Activated CD4-positive, alpha-beta memory T cell treated with anti-CD3 and anti-CD28 coated beads for 36 hours (primary cell): Measurements from ENCODE around the gene CDKAL1. TPM values are rescaled to one million over a fixed set of nuclear protein-coding genes. Genes with fewer than 3 reads are reported as not detected.

Experiments
- CTCF ChIA-PET: fragments of 350-600 bp; sonication (Branson Sonifier 250); formaldehyde crosslinking; loops from one replicate; lab custom pipeline; 2021; ENCODE audit warnings: antibody characterized with exemption, inconsistent platforms; lab: Charles Lee
- POLR2A ChIA-PET: fragments of 350-600 bp; sonication (Branson Sonifier 250); formaldehyde crosslinking; loops from one replicate; lab custom pipeline; 2021; ENCODE audit warnings: antibody characterized with exemption; lab: Charles Lee
- DNase-seq: peaks from one replicate; pipeline ENCODE4 v3.0.0-alpha.2; 2020
- H3K27ac Mint-ChIP-seq: one replicate; pipeline ENCODE4 v1.8.0; 2021; ENCODE audit warnings: mixed read lengths
- H3K27me3 Mint-ChIP-seq: one replicate; pipeline ENCODE4 v1.8.0; 2021; ENCODE audit warnings: mixed read lengths
- H3K36me3 Mint-ChIP-seq: one replicate; pipeline ENCODE4 v1.8.0; 2021; ENCODE audit warnings: mixed read lengths
- H3K4me1 Mint-ChIP-seq: one replicate; pipeline ENCODE4 v1.8.0; 2021; ENCODE audit warnings: low read depth, mixed read lengths
- H3K4me3 Mint-ChIP-seq: one replicate; pipeline ENCODE4 v1.8.0; 2021; ENCODE audit warnings: mild to moderate bottlenecking, mixed read lengths
- H3K9me3 Mint-ChIP-seq: one replicate; pipeline ENCODE4 v1.8.0; 2021; ENCODE audit warnings: mixed read lengths
- intact Hi-C: fragments of 100-400 bp; cut with micrococcal nuclease; formaldehyde crosslinking; loops from one replicate; pipeline ENCODE4 v1.15.1; 2023
- total RNA-seq, 2 experiments: library from RNA; stranded (reverse); gene quantifications; one replicate each; pipeline ENCODE4 v1.2.3, GENCODE V29; 2021

CDKAL1 gene
- total RNA-seq, 2 experiments from 2014 or later: 23.1 to 23.2 TPM

- no peak for DNase-seq
- H3K9me3 Mint-ChIP-seq: peaks cover 24% of the 10 kb centered on the region
- H3K36me3 Mint-ChIP-seq: peaks cover 47% of the 10 kb centered on the region
- no peak overlapping the region for H3K27ac Mint-ChIP-seq
- no peak overlapping the region for H3K4me3 Mint-ChIP-seq
- CTCF ChIA-PET: no interaction called here
- H3K4me1 Mint-ChIP-seq: no peaks in the 10 kb centered on the region
- H3K27me3 Mint-ChIP-seq: no peaks in the 10 kb centered on the region
- POLR2A ChIA-PET: no interaction called here
- intact Hi-C loops: no loop called here
Measured at GRCh38 chr6:20801595-20801994, 267.3 kb downstream of the CDKAL1 start.

DNA sequence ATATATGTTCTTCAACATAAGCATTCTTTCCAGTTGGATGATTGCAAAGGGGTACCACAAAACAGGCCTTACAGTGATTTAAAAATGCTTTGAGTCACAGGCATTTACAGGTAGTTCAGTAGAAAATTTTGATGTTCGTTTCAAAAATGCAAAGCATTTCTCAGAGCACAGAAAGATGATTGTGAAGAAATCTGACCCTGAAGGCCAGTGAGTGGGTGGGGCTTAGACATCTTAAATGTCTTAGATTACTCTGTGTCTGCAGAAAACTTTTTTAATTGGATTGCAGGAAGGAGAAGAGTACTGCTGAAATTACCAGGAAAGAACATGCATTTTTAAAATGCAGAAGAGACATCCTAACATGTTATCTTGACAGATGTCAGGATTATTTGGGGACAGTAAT is 268.3 kb downstream of the CDKAL1 start:
- Mint-ChIP-seq H3K36me3 (peaks cover 41% of the 10 kb centered on the region), H3K27ac (no peak overlapping the region), H3K9me3 (peaks cover 25% of the 10 kb centered on the region), H3K4me3 (no peak overlapping the region), H3K4me1 (no peaks in the 10 kb centered on the region), H3K27me3 (no peaks in the 10 kb centered on the region)
- intact Hi-C loops: no loop called here
- POLR2A ChIA-PET: no interaction called here
- no peak for DNase-seq
- CTCF ChIA-PET: no interaction called here

GRCh38 chr6:20805021-20805420 is 270.8 kb downstream of the CDKAL1 start:
- Mint-ChIP-seq H3K4me3 (no peak overlapping the region), H3K36me3 (peaks cover 38% of the 10 kb centered on the region), H3K4me1 (no peaks in the 10 kb centered on the region), H3K27ac (no peak overlapping the region), H3K9me3 (peaks cover 25% of the 10 kb centered on the region), H3K27me3 (no peaks in the 10 kb centered on the region)
- intact Hi-C loops: no loop called here
- CTCF ChIA-PET: no interaction called here
- DNase-seq: no peak
- POLR2A ChIA-PET: no interaction called here

- peaks cover 25% of the 10 kb centered on the region for H3K9me3 Mint-ChIP-seq
- intact Hi-C loops: no loop called here
Measured at GRCh38 chr6:20806669-20807068, 272.4 kb downstream of the CDKAL1 start.

DNA sequence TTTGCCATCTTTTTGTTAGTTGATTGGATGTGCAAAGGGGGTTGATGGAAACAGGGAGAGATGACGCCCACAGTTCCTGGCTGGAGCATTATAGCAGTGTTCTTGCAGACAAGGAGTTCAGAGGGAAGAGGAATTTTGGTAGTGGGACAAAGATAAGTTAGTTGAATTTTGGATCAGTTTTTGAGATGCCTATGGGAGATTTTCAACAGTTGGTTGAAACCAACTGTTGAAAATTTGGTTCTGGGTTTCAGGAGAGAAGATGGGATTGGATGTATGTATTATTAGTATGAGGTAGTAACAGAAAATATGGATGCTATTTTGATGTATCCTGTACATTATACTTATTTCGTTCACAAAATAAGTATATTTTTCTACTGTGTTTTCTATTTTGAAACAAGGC is 274.2 kb downstream of the CDKAL1 start:
- peaks cover 25% of the 10 kb centered on the region for H3K9me3 Mint-ChIP-seq
- no peak overlapping the region for H3K4me3 Mint-ChIP-seq
- no peaks in the 10 kb centered on the region for H3K4me1 Mint-ChIP-seq
- CTCF ChIA-PET: no interaction called here
- POLR2A ChIA-PET: no interaction called here
- no peaks in the 10 kb centered on the region for H3K27me3 Mint-ChIP-seq
- intact Hi-C loops: no loop called here
- H3K27ac Mint-ChIP-seq: no peak overlapping the region
- H3K36me3 Mint-ChIP-seq: peaks cover 41% of the 10 kb centered on the region
- no peak for DNase-seq

More at GRCh38 chr6:20806669-20807068, 272.4 kb downstream of the CDKAL1 start:
- no peak for DNase-seq
- Mint-ChIP-seq H3K4me1 (no peaks in the 10 kb centered on the region), H3K36me3 (peaks cover 37% of the 10 kb centered on the region), H3K27me3 (no peaks in the 10 kb centered on the region), H3K4me3 (no peak overlapping the region), H3K27ac (no peak overlapping the region)
- CTCF ChIA-PET: no interaction called here
- POLR2A ChIA-PET: no interaction called here

- Mint-ChIP-seq H3K9me3 (peaks cover 25% of the 10 kb centered on the region), H3K36me3 (peaks cover 43% of the 10 kb centered on the region), H3K27me3 (no peaks in the 10 kb centered on the region), H3K4me3 (no peak overlapping the region), H3K27ac (no peak overlapping the region), H3K4me1 (no peaks in the 10 kb centered on the region)
- ChIA-PET POLR2A (no interaction called here), CTCF (no interaction called here)
- intact Hi-C loops: no loop called here
- no peak for DNase-seq
Measured at GRCh38 chr6:20808924-20809323, 274.7 kb downstream of the CDKAL1 start.

DNA sequence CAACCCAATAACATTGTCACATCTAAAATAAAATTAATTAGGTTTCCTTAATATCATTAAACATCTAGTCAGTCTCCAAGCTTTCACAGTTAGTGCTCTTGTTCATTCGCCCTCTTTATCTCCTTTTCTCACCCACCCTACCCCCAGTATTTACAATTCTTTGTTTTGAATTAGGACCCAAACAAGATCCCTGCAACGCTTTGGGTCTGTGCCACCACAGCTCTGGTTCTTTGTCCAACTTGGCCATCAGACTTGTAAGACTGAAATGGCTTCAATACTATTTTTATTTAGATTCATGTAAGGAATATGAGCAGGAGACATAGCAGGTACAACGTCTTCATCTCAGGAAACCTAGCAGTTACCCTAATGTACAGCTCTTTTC is 276.5 kb downstream of the CDKAL1 start:
- no peak overlapping the region for H3K27ac Mint-ChIP-seq
- intact Hi-C loops: no loop called here
- POLR2A ChIA-PET: interaction anchor here (0.7 kb wide), 1 partner anchor 562 kb away, joined by 3 read pairs; no protein-coding TSS in a partner anchor
- H3K4me3 Mint-ChIP-seq: no peak overlapping the region
- H3K9me3 Mint-ChIP-seq: peaks cover 10% of the 10 kb centered on the region
- peaks cover 26% of the 10 kb centered on the region for H3K36me3 Mint-ChIP-seq
- H3K27me3 Mint-ChIP-seq: no peaks in the 10 kb centered on the region
- H3K4me1 Mint-ChIP-seq: no peaks in the 10 kb centered on the region
- no peak for DNase-seq
- CTCF ChIA-PET: no interaction called here

DNA sequence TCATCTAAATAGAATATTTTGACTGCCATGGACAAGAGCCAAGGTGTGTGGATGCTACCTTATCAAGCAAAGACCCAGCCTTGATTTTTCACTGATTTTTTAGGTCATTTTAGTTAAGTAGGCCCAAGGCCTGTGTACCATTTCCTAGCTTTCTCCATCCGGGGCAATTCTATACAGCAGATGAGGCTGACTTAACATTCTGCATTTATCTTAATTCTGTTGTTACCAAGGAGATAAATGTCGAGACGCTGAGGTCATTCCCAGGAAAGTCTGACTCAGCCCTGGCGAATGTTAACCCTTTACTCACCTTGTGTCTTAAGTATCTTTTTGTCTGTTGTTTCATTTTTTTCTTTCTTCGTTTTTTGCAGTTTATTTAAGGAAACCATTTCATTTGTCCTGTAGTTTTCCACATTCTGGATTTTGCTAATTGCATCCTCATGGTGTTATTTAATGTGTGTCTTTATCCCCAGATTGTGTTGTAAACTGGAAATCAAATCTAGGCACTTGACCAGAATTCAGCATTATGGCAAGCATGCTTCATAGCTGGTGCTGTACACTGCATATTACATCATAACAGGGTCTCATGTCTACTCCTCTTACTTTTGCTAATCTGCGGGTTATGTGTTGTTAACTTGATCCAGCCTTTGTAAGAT is 277.0 kb downstream of the CDKAL1 start:
- Mint-ChIP-seq H3K9me3 (peaks cover 5% of the 10 kb centered on the region), H3K36me3 (peaks cover 21% of the 10 kb centered on the region), H3K4me1 (no peaks in the 10 kb centered on the region), H3K27me3 (no peaks in the 10 kb centered on the region), H3K4me3 (no peak overlapping the region), H3K27ac (no peak overlapping the region)
- DNase-seq: peak; percentile 14
- intact Hi-C loops: no loop called here
- POLR2A ChIA-PET: interaction anchor here (0.7 kb wide), 1 partner anchor 562 kb away, joined by 3 read pairs; no protein-coding TSS in a partner anchor
- CTCF ChIA-PET: no interaction called here

GRCh38 chr6:20812776-20813175 is 278.5 kb downstream of the CDKAL1 start:
- no peaks in the 10 kb centered on the region for H3K27me3 Mint-ChIP-seq
- DNase-seq: no peak
- H3K36me3 Mint-ChIP-seq: peaks cover 16% of the 10 kb centered on the region
- H3K4me3 Mint-ChIP-seq: no peak overlapping the region
- intact Hi-C loops: no loop called here
- H3K27ac Mint-ChIP-seq: no peak overlapping the region
- no peaks in the 10 kb centered on the region for H3K4me1 Mint-ChIP-seq
- CTCF ChIA-PET: no interaction called here
- H3K9me3 Mint-ChIP-seq: no peaks in the 10 kb centered on the region
- POLR2A ChIA-PET: interaction anchor here (0.5 kb wide), 1 partner anchor 594 kb away, joined by 3 read pairs; no protein-coding TSS in a partner anchor

- H3K4me3 Mint-ChIP-seq: no peak overlapping the region
- no peaks in the 10 kb centered on the region for H3K4me1 Mint-ChIP-seq
- no peaks in the 10 kb centered on the region for H3K9me3 Mint-ChIP-seq
- ChIA-PET CTCF (no interaction called here), POLR2A (no interaction called here)
- intact Hi-C loops: no loop called here
- H3K36me3 Mint-ChIP-seq: peaks cover 18% of the 10 kb centered on the region
- DNase-seq: no peak
- H3K27me3 Mint-ChIP-seq: no peaks in the 10 kb centered on the region
- no peak overlapping the region for H3K27ac Mint-ChIP-seq
Measured at GRCh38 chr6:20814494-20814893, 280.2 kb downstream of the CDKAL1 start.

DNA sequence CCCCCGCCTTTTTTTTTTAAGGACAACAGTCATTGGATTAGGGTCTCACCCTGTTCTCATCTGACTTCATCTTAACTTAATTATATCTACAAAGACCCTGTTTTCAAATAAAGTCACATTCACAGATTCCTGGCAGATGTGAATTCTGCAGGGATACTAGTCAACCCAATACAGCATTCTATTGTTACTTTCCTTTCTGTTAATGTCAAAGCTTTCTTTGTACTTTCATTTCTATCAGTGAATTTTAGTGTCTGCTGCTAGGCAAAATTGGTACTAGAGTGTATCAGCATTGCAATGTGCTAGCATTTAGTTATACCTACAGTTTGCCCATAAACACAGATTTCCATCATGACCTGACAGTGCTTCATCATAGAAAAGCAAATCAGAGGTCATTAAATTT is 281.9 kb downstream of the CDKAL1 start:
- no peak for DNase-seq
- no peak overlapping the region for H3K27ac Mint-ChIP-seq
- H3K4me3 Mint-ChIP-seq: no peak overlapping the region
- ChIA-PET CTCF (interaction anchor here (0.6 kb wide), 1 partner anchor 18 kb away, joined by 3 read pairs; no protein-coding TSS in a partner anchor), POLR2A (no interaction called here)
- no peaks in the 10 kb centered on the region for H3K9me3 Mint-ChIP-seq
- intact Hi-C loops: no loop called here
- no peaks in the 10 kb centered on the region for H3K4me1 Mint-ChIP-seq
- H3K27me3 Mint-ChIP-seq: no peaks in the 10 kb centered on the region
- peaks cover 18% of the 10 kb centered on the region for H3K36me3 Mint-ChIP-seq

GRCh38 chr6:20817806-20818320 is 283.6 kb downstream of the CDKAL1 start:
- no peak for DNase-seq
- no peaks in the 10 kb centered on the region for H3K27me3 Mint-ChIP-seq
- H3K9me3 Mint-ChIP-seq: no peaks in the 10 kb centered on the region
- H3K4me1 Mint-ChIP-seq: no peaks in the 10 kb centered on the region
- ChIA-PET POLR2A (no interaction called here), CTCF (no interaction called here)
- no peak overlapping the region for H3K4me3 Mint-ChIP-seq
- no peak overlapping the region for H3K27ac Mint-ChIP-seq
- H3K36me3 Mint-ChIP-seq: peaks cover 17% of the 10 kb centered on the region
- intact Hi-C loops: no loop called here
